A673 (cell line): ENCODE measurements around the gene RHBG. TPM values are rescaled to one million over a fixed set of nuclear protein-coding genes. Genes with fewer than 3 reads are reported as not detected.

Experiments used
- BruUV-seq: library from RNA; stranded (reverse); fragments of 400-500 nt; replicated peaks from 2 replicates; lab custom pipeline; 2021; lab: Mats Ljungman, UMichigan
- CTCF ChIA-PET: fragments of 300-600 bp; sonication (Branson Sonifier 250); formaldehyde crosslinking; loops from one replicate; lab custom pipeline; 2022; ENCODE audit warnings: antibody characterized with exemption; lab: Charles Lee
- POLR2A ChIA-PET: fragments of 300-600 bp; sonication (Branson Sonifier 250); formaldehyde crosslinking; loops from one replicate; lab custom pipeline; 2022; ENCODE audit warnings: antibody characterized with exemption; ENCODE audit not compliant: low non-redundant PET; lab: Charles Lee
- DNase-seq: peaks from one replicate; pipeline ENCODE4 v3.0.0-alpha.2; 2015; ENCODE audit warnings: low spot score
- H3K27ac ChIP-seq: fragments of 200-600 bp; sonication (generic); 2 replicates; pipeline ENCODE4 v1.5.1; 2016; ENCODE audit warnings: mixed run types, low read depth, mild to moderate bottlenecking, mixed read lengths, antibody characterized with exemption, low read length; ENCODE audit not compliant: poor library complexity, severe bottlenecking
- H3K27me3 ChIP-seq: fragments of 200-600 bp; sonication (generic); replicated peaks from 2 replicates; pipeline ENCODE4 v1.6.1; 2017; ENCODE audit warnings: mixed run types, low read depth, mild to moderate bottlenecking, mixed read lengths, antibody characterized with exemption, low read length; ENCODE audit not compliant: insufficient read depth, poor library complexity
- H3K36me3 ChIP-seq: fragments of 200-600 bp; sonication (generic); 2 replicates; pipeline ENCODE4 v1.6.1; 2016; ENCODE audit warnings: mixed run types, mild to moderate bottlenecking, mixed read lengths, antibody characterized with exemption, low read length; ENCODE audit not compliant: insufficient read depth, poor library complexity, severe bottlenecking
- H3K4me1 ChIP-seq: fragments of 200-600 bp; sonication (generic); 2 replicates; pipeline ENCODE4 v1.6.1; 2017; ENCODE audit warnings: mixed run types, mild to moderate bottlenecking, mixed read lengths, antibody characterized with exemption, low read length; ENCODE audit not compliant: insufficient read depth, poor library complexity, severe bottlenecking
- H3K4me3 ChIP-seq: fragments of 200-600 bp; sonication (generic); 2 replicates; pipeline ENCODE4 v1.5.1; 2016; ENCODE audit warnings: low read depth, mixed run types, mild to moderate bottlenecking, mixed read lengths, low read length; ENCODE audit not compliant: poor library complexity, severe bottlenecking
- H3K9me3 ChIP-seq: fragments of 200-600 bp; sonication (generic); 2 replicates; pipeline ENCODE4 v1.6.1; 2016; ENCODE audit warnings: mixed run types, low read depth, mild to moderate bottlenecking, mixed read lengths, antibody characterized with exemption, low read length; ENCODE audit not compliant: poor library complexity, severe bottlenecking
- CTCF ChIP-seq: fragments of 300-800, 200-600 bp; sonication (generic); conservative IDR thresholded peaks from 2 replicates; pipeline ENCODE4 v1.5.1; 2017; ENCODE audit warnings: low read depth, mild to moderate bottlenecking, antibody characterized with exemption, low read length, moderate library complexity, mixed read lengths
- EZH2 ChIP-seq: fragments of 200-600 bp; sonication (generic); IDR thresholded peaks from 2 replicates; pipeline ENCODE4 v1.6.1; 2017; ENCODE audit warnings: borderline replicate concordance, low read depth, mild to moderate bottlenecking, mixed read lengths, antibody characterized with exemption, low read length; ENCODE audit not compliant: poor library complexity, severe bottlenecking
- intact Hi-C: fragments of 100-400 bp; cut with micrococcal nuclease; formaldehyde crosslinking; loops from one replicate; pipeline ENCODE4 v1.10.0; 2022; ENCODE audit not compliant: unreplicated experiment
- total RNA-seq: library from RNA; stranded (reverse); gene quantifications from 2 replicates; pipeline ENCODE4 v1.2.3, GENCODE V29; 2021

Gene RHBG
- total RNA-seq, 1 experiment from 2014 or later: not detected

- Histone ChIP-seq H3K9me3 (no peaks in the 10 kb centered on the region), H3K36me3 (no peaks in the 10 kb centered on the region), H3K4me1 (no peaks in the 10 kb centered on the region), H3K27ac (no peak overlapping the region), H3K4me3 (no peak overlapping the region), H3K27me3 (peaks cover 14% of the 10 kb centered on the region)
- ChIA-PET CTCF (no interaction called here), POLR2A (no interaction called here)
- intact Hi-C loops: no loop called here
- DNase-seq: no peak
- TF ChIP-seq CTCF (no peak), EZH2 (no peak)
- no TSS peak for BruUV-seq
These were observed 22.7 kb downstream of the RHBG start for GRCh38 chr1:156391701-156392100.

- intact Hi-C loops: no loop called here
These were observed 23.4 kb downstream of the RHBG start for GRCh38 chr1:156392452-156392853.

GRCh38 chr1:156393095-156393494 lies 24.1 kb downstream of the RHBG start:
- Histone ChIP-seq H3K36me3 (no peaks in the 10 kb centered on the region), H3K27ac (no peak overlapping the region), H3K4me3 (no peak overlapping the region), H3K27me3 (peaks cover 9% of the 10 kb centered on the region), H3K9me3 (no peaks in the 10 kb centered on the region), H3K4me1 (no peaks in the 10 kb centered on the region)
- ChIA-PET POLR2A (no interaction called here), CTCF (interaction anchor here (0.5 kb wide), 1 partner anchor 421 kb away, joined by 3 read pairs; no protein-coding TSS in a partner anchor)
- intact Hi-C loops: no loop called here
- BruUV-seq: no TSS peak
- DNase-seq: no peak
- TF ChIP-seq CTCF (no peak), EZH2 (no peak)

More at GRCh38 chr1:156392452-156392853, 23.4 kb downstream of the RHBG start:
- no TSS peak for BruUV-seq
- Histone ChIP-seq H3K4me3 (no peak overlapping the region), H3K27ac (no peak overlapping the region), H3K27me3 (peaks cover 14% of the 10 kb centered on the region), H3K9me3 (no peaks in the 10 kb centered on the region), H3K36me3 (no peaks in the 10 kb centered on the region), H3K4me1 (no peaks in the 10 kb centered on the region)
- no peak for DNase-seq
- TF ChIP-seq EZH2 (no peak), CTCF (no peak)
- ChIA-PET CTCF (no interaction called here), POLR2A (no interaction called here)
